ENCODE measurements around the gene CCDC187.

GRCh38 chr9:136285501-136286358 lies 18.2 kb downstream of the CCDC187 start:
- TF ChIP-seq CTCF (IDR thresholded peaks at IDR 0.05; ENCODE audit: poor library complexity, severe bottlenecking), result no peak
- TF ChIP-seq POLR2AphosphoS5 (IDR thresholded peaks at IDR 0.05), result no peak
- TF ChIP-seq EZH2 (IDR thresholded peaks at IDR 0.05; ENCODE audit: borderline replicate concordance, insufficient read depth, low read length, poor library complexity, severe bottlenecking), result no peak
- no peak for TF ChIP-seq SMC3 (conservative IDR thresholded peaks at IDR 0.05; ENCODE audit: poor library complexity)
- no peak for TF ChIP-seq EP300 (conservative IDR thresholded peaks at IDR 0.05; ENCODE audit: poor library complexity, severe bottlenecking)
- no peak for TF ChIP-seq MXI1 (conservative IDR thresholded peaks at IDR 0.05; ENCODE audit: poor library complexity, severe bottlenecking)

Data from neural cell (in vitro differentiated cells).